Cerebellar cortex (tissue), 1 donor: ENCODE measurements around the gene FTCDNL1.

Experiments used
- DNase-seq: peaks from one replicate; pipeline ENCODE4 v3.0.0-alpha.2; 2015; ENCODE audit warnings: low spot score

Gene FTCDNL1

GRCh38 chr2:199842631-199843395, 8.2 kb downstream of the FTCDNL1 start:
- DNase-seq, result no peak

GRCh38 chr2:199841409-199841808, 9.6 kb downstream of the FTCDNL1 start:
- no peak for DNase-seq

- DNase-seq, result no peak
Observed at GRCh38 chr2:199838399-199838798, 12.6 kb downstream of the FTCDNL1 start.

GRCh38 chr2:199836943-199837342, 14.0 kb downstream of the FTCDNL1 start:
- DNase-seq, result no peak

GRCh38 chr2:199833525-199833924, 17.5 kb downstream of the FTCDNL1 start:
- DNase-seq, result no peak

- DNase-seq, result no peak
Observed at GRCh38 chr2:199830531-199830930, 20.5 kb downstream of the FTCDNL1 start.

GRCh38 chr2:199829628-199830027, 21.4 kb downstream of the FTCDNL1 start:
- DNase-seq, result no peak

- DNase-seq, result no peak
Observed at GRCh38 chr2:199819746-199820145, 31.2 kb downstream of the FTCDNL1 start.

GRCh38 chr2:199818754-199819153, 32.2 kb downstream of the FTCDNL1 start:
- no peak for DNase-seq

GRCh38 chr2:199818026-199818425, 33.0 kb downstream of the FTCDNL1 start:
- no peak for DNase-seq

GRCh38 chr2:199814817-199815211, 36.2 kb downstream of the FTCDNL1 start:
- DNase-seq, result no peak

GRCh38 chr2:199814101-199814816, 36.7 kb downstream of the FTCDNL1 start:
- DNase-seq, result no peak

- no peak for DNase-seq
Observed at GRCh38 chr2:199812493-199812892, 38.5 kb downstream of the FTCDNL1 start.

GRCh38 chr2:199811346-199811745, 39.6 kb downstream of the FTCDNL1 start:
- DNase-seq, result no peak

- no peak for DNase-seq
Observed at GRCh38 chr2:199810422-199811171, 40.4 kb downstream of the FTCDNL1 start.

GRCh38 chr2:199807966-199808365, 43.0 kb downstream of the FTCDNL1 start:
- no peak for DNase-seq

- DNase-seq, result no peak
Observed at GRCh38 chr2:199806179-199806578, 44.8 kb downstream of the FTCDNL1 start.

- no peak for DNase-seq
Observed at GRCh38 chr2:199804831-199805230, 46.2 kb downstream of the FTCDNL1 start.

- DNase-seq, result peak; percentile 6
Observed at GRCh38 chr2:199798831-199799580, 52.0 kb downstream of the FTCDNL1 start.

- no peak for DNase-seq
Observed at GRCh38 chr2:199797431-199798403, 53.3 kb downstream of the FTCDNL1 start.

GRCh38 chr2:199792381-199792780, 58.6 kb downstream of the FTCDNL1 start:
- DNase-seq, result no peak
